GM10248 (cell line): ENCODE data around the gene RET.

Source experiments
- CTCF ChIA-PET: fragments of 300-600 bp; sonication (Branson Sonifier 250); formaldehyde crosslinking; extraction: SDS; loops from one replicate; lab custom pipeline; 2021; ENCODE audit warnings: antibody characterized with exemption; lab: Yijun Ruan, JAX
- POLR2A ChIA-PET: fragments of 350-650 bp; sonication (Branson Sonifier 250); formaldehyde crosslinking; extraction: SDS; loops from one replicate; lab custom pipeline; 2020; ENCODE audit warnings: antibody characterized with exemption; lab: Yijun Ruan, JAX
- DNase-seq: peaks from one replicate; pipeline ENCODE4 v3.0.0; 2012; ENCODE audit errors: extremely low spot score
- CTCF ChIP-seq: IDR thresholded peaks from 2 replicates; pipeline ENCODE4 v1.5.1; 2012; ENCODE audit warnings: mild to moderate bottlenecking, low read depth; ENCODE audit errors: extremely low read depth, missing control alignments, control extremely low read depth

Gene RET

GRCh38 chr10:43078986-43079273, 2.1 kb downstream of the RET start:
- ChIA-PET CTCF (interaction anchor here (1.2 to 1.7 kb wide), 3 partner anchors 9 to 123 kb away, joined by 6 read pairs; no protein-coding TSS in a partner anchor), POLR2A (no interaction called here)
- TF ChIP-seq CTCF, result no peak
- DNase-seq, result peak; percentile 66

GRCh38 chr10:43079856-43080255, 3.0 kb downstream of the RET start:
- no peak for TF ChIP-seq CTCF
- DNase-seq, result no peak
- ChIA-PET POLR2A (no interaction called here), CTCF (interaction anchor here (0.9 to 1.7 kb wide), 5 partner anchors 10 to 122 kb away, joined by 3 to 6 read pairs (median 6); no protein-coding TSS in a partner anchor)

- TF ChIP-seq CTCF, result no peak
- CTCF ChIA-PET, result no interaction called here
- no peak for DNase-seq
- POLR2A ChIA-PET, result no interaction called here
Observed at GRCh38 chr10:43082087-43082486, 5.2 kb downstream of the RET start.

GRCh38 chr10:43082746-43083145, 5.9 kb downstream of the RET start:
- ChIA-PET CTCF (no interaction called here), POLR2A (no interaction called here)
- no peak for DNase-seq
- no peak for TF ChIP-seq CTCF

- no peak for DNase-seq
- CTCF ChIA-PET, result no interaction called here
- TF ChIP-seq CTCF, result no peak
- POLR2A ChIA-PET, result no interaction called here
Observed at GRCh38 chr10:43083764-43084163, 6.9 kb downstream of the RET start.

GRCh38 chr10:43084812-43085211, 7.9 kb downstream of the RET start:
- POLR2A ChIA-PET, result no interaction called here

More at GRCh38 chr10:43084812-43085211, 7.9 kb downstream of the RET start:
- no peak for TF ChIP-seq CTCF
- no peak for DNase-seq
- CTCF ChIA-PET, result no interaction called here
